G401 (cell line): ENCODE data around the gene SLC39A3. TPM values are rescaled to one million over a fixed set of nuclear protein-coding genes. Genes with fewer than 3 reads are reported as not detected.

ENCODE experiments used
- DNase-seq: peaks from one replicate; pipeline ENCODE4 v3.0.0-alpha.2; 2015; ENCODE audit warnings: low spot score
- in situ Hi-C: cut with HindIII; loops from 2 replicates; pipeline ENCODE4 v1.10.0; 2016; ENCODE audit warnings: low sequenced_read_pairs, mixed read lengths
- total RNA-seq: library from RNA; depleted of rRNA; stranded (reverse); fragments of >200 nt; shearing (Covaris generic); gene quantifications from 2 replicates; pipeline ENCODE4 v1.2.3, GENCODE V29; 2014

Gene SLC39A3
- total RNA-seq, 1 experiment from 2014 or later: 61.7 TPM

DNA sequence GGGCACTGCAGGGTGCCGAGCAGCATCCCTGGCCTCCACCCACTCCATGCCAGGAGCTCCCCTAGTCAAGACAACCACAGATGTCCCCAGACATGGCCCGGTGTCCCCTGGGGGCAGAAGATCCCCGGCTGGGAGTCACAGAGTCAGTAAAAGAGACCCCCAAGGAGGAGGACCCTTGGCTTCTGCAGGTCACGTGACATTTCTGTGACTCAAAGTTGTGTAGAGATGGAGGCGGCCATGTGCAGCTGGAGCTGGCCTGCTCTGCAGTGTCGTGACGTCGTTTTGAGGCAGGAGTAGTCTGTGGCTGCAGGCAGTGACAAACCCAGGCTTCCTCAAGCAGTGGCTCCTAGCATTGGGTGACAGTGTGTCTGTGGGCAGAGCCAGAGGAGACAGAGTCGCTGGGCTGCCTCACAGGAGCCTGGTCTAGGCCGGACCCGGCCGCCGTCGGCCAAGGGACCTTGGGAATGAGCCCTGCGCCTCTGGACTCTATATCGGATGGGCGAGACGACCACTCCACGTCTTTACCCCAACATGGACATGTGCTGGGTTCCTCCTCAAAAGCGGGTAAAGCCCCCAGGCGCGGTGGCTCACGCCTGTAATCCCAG is 10.9 kb downstream of the SLC39A3 start:
- no peak for DNase-seq
- in situ Hi-C loops: no loop called here

- in situ Hi-C loops: no loop called here
- no peak for DNase-seq
Observed at GRCh38 chr19:2727640-2727944, 12.2 kb downstream of the SLC39A3 start.

DNA sequence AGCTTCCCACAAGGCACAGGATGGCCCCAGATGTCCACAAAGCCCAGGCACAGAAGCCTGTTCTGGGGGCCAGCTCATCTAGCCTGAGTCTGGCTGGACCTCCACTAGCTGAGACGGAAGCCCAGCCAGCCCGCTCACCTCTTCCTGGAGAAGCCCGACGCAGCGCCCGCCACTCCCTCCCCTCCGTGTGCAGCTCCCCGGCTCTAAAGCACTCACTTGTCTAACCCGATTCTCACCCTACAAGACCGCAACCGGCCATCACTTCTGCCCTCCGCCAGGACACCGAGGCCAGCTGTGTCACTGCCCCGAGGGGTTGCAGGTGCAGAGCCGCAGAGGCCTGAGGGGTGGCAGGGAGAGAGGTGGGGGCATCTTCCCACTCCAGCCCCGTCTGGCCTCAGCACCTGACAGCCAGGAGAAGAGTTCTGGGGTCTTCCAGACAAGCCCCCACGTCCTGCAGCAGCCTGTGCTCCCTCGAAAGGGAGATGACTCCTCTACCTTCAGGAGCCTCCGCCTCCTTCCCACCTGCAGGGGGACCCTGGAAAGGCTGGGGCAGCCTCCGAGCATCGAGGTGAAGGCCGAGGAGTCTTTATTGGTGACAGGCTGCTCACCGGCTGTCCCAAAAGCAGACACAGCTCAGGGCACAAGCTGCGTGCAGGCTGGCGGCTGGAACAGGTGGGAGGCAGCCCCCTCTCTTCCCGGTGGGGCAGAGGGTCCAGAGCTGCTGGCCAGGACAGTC is 12.7 kb downstream of the SLC39A3 start:
- in situ Hi-C loops: no loop called here
- no peak for DNase-seq

- no peak for DNase-seq
- in situ Hi-C loops: no loop called here
Observed at GRCh38 chr19:2726160-2726855, 13.5 kb downstream of the SLC39A3 start.

DNA sequence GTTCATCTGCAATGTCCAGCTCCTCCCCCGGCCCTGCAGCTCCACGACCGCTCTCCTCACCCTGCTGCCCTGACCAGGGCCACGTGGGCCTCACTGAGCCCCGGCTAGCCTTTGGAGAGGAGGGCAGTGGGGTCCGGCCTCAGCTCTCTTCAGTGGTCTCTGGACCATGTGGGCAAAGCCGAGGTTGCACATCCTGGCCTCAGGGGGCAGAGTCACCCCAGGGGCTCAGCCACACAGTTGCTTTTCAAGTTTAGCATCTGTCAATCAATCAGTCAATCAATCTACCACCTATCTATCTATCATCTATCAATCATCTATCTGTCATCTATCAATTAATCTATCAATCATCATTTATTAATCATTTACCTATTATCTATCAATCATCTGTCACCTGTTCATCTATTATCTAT is 15.7 kb downstream of the SLC39A3 start:
- no peak for DNase-seq

GRCh38 chr19:2723747-2724146 is 16.1 kb downstream of the SLC39A3 start:
- no peak for DNase-seq
- in situ Hi-C loops: no loop called here

More for the DNA sequence above, 15.7 kb downstream of the SLC39A3 start:
- in situ Hi-C loops: no loop called here

DNA sequence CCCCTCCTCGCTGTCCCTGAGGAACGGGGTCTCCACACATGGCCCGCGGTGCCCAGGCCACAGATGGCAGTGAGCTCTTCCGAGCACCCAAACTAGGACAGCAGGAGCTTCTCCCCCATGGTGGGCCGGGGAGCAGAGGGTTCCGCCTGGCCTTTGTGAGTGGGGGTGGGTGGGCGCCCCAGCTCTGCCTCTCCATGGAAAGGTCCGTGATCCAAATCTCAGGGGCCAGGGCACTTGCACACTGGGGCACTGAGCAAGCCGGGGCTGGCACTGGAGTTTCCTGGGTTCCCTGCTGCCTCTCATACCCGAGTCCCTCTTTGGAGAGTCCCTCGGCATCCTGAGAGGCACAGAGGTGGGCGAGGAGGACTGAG is 16.5 kb downstream of the SLC39A3 start:
- in situ Hi-C loops: no loop called here
- DNase-seq: no peak

- peak; percentile 82 for DNase-seq
- in situ Hi-C loops: no loop called here
Observed at GRCh38 chr19:2722541-2723344, 17.1 kb downstream of the SLC39A3 start.

DNA sequence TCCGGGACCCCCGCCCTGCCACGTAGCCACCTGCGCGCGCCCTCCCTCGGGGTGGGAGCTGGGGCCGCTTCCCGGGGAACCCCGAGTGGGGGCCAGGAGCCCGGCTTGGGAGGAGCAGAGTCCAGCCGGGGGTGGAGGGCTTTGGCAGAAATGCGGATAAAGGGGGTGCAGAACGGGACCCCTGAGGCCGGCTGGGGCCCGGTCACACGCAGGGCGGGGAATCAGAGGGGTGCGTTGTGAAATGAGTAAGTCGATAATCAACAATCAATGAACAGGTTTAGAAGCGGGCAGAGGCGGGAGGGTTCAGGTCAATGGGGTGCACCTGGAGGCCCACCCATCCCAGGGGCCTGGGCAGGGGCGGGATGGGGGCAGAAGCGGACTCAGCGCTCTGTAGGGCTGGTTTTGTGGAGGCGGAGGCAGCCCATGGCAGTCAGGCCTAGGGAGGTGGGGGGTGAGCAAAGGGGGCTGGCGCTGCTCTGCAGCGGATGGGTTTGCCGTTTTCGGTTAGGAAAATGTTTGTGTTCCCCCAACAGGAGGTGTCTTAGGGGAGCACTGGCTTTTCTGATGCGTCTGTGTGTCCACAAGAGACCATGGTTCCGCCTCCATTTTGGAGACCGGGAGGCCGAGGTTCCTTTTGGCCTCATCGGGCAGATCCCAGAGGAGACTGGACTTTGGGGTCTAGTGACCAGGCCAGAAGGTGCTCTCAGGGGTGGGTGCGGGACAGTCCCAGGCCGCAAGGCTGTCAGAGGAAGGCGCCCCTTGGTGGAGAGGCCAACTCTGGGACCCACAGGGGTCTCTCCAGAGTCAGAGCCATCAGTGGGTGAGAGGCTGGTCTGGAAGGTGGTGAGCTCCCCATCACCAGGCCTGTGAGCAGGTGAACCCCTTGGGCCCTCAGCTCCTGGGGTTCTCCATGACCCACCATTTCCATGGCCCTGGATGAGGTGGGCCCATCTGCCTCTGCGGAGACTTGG is 18.0 kb downstream of the SLC39A3 start:
- no peak for DNase-seq
- in situ Hi-C loops: no loop called here

- DNase-seq: no peak
Observed at GRCh38 chr19:2720777-2721569, 18.8 kb downstream of the SLC39A3 start, which contains the start of gene DIRAS1. TSS of gene DIRAS1 (minus strand) at chr19:2721372. CDS start at chr19:2717806, 3,566 bp downstream.

GRCh38 chr19:2719920-2720776 is 19.7 kb downstream of the SLC39A3 start:
- DNase-seq: peak; percentile 47
- in situ Hi-C loops: no loop called here

More at GRCh38 chr19:2720777-2721569, 18.8 kb downstream of the SLC39A3 start, which contains the start of gene DIRAS1:
- in situ Hi-C loops: no loop called here

DNA sequence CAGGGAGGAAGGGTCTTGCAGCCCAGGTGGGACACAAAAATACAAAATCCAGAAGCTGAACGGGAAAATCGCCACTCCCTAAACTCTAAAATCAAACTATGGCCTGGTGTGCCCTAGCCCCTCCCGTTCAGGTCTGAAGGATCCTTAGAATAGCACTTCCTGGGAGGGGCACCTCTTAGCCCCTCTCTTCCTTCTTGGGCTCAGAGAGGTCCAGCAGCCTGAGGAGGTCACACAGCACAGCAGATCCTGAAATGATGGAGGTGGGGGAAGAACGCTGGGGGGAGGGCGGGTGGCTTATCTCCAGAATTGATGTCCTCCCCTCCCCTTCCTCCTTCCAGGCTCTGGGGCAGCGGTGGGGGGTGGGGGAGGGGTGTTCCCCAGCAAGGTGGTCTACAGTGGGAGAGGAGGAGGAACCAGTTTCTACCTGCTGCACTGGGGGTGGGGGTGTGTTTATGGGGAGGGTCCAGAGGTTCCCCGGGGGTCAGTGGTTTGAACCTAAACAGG is 20.5 kb downstream of the SLC39A3 start:
- DNase-seq: no peak
- in situ Hi-C loops: no loop called here

DNA sequence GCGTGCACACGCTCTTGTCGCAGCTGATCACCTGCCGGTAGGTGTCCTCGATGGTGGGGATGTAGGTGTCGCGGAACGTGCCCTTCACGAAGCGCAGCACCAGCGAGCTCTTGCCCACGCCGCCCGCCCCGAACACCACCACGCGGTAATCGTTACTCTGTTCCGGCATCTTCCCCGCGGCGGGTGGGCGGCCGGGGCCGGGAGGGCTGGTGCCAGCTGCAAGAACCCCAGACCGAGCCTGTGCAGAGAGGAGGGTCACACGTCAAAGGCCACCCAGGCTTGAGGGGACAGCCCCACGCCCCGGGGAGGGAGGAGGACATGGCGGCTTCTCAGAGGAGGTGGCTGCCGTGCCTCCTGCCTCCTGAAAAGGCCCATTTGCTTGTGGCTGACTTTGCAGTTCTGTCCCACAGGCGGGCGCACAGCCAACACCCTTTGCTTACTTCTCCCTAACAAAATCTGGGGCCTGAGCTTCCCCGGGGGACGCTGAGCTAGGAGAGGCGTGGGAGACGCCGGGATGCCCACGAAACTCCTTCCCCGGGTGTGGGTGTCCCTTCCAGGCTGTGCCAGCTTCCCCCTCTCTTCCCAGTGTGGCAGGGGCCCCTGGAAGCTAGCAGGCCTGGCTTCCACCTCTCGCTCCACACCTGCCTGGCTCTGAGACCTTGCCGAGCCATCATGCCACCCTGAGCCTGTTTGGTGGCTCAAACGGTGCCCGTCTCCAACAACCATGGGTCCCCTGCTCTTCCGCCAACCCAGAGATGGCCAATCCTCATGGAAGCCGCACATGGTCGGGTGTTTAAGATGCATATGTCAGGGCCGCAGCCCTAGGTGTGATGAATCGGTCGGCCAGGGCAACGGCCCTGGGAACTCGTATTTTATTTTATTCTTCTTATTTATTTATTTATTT is 21.9 kb downstream of the SLC39A3 start:
- DNase-seq: no peak
- in situ Hi-C loops: no loop called here

DNA sequence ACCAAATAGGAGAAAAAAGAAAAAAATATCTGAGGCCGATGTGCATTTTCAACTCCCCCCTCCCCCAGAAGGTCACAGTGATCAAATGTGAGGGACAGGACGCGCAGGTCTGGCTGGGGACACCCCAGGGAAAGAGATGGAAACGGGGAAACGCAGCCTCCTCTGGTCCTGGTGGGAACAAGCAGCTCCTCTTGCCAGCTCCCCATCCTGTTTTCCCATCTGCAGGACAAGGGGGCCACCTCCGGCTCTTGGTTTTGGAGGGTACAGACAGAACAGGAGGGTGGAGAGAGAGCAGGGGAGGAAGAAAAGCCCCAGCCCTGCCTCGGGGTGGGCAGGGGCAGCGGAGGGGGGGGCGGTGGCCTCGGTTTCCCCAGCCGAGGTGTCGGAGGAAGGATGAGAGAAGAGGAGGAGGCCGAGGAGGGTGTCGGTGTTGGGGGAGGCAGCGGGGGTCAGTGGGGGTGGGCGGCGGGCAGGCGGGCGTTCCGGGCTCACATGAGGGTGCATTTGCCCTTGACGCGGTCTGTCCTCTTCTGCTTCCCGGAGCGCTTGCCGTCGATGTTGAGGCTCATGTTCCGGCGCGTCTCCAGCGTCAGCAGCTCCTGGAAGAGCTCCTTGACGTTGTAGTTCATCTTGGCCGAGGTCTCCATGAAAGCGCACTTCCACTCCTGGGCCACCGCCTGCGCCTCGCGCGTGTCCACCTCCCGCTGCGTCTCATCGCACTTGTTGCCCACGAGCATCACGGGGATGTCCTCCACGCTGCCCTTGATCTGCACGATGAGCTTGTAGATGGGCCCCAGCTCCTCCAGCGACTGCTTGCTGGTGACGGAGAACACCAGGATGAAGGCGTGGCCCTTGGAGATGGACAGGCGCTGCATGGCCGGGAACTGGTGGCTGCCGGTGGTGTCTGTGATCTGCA is 22.8 kb downstream of the SLC39A3 start:
- in situ Hi-C loops: no loop called here
- no peak for DNase-seq

DNA sequence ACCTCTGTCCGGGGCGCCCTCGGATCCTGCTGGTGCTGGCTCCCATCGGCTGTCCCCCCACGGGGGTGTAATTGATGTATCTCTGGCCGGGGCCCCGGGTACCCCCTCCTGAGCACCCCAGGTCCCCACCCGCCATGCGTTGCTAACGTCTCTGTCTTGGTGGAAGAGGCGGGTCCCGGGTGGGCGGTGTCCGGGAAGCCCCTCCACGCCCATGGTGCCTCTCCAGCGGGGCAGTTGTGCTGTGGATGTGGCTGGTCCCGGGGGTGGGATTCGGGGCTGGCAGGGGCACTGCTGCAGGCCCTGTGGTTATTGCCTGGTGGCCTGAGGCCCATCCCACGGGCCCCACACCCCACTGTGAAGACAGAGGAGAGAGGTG is 23.6 kb downstream of the SLC39A3 start:
- in situ Hi-C loops: no loop called here
- DNase-seq: no peak
